Naive thymus-derived CD4-positive, alpha-beta T cell (primary cell): ENCODE results near the gene MDN1. TPM values are rescaled to one million over a fixed set of nuclear protein-coding genes. Genes with fewer than 3 reads are reported as not detected.
"Not testable (repeated sequence)": the region's sequence is repeated elsewhere in the genome, so short reads cannot be mapped to it uniquely, and the experiment has no call there.

Source experiments
- ATAC-seq: fragments of 150-1000 bp; cut with Tn5 transposase; 2 replicates; pipeline ENCODE4 v1.10.0; 2021; ENCODE audit warnings: mild to moderate bottlenecking, moderate library complexity
- CTCF ChIA-PET: fragments of 350-600 bp; sonication (Branson Sonifier 250); formaldehyde crosslinking; loops from one replicate; lab custom pipeline; 2021; ENCODE audit warnings: antibody characterized with exemption; lab: Charles Lee
- POLR2A ChIA-PET: fragments of 350-600 bp; sonication (Branson Sonifier 250); formaldehyde crosslinking; loops from one replicate; lab custom pipeline; 2021; ENCODE audit warnings: antibody characterized with exemption, inconsistent platforms; lab: Charles Lee
- DNase-seq, 9 donors: peaks; one replicate each; pipeline versions ENCODE4 v3.0.0 to v3.0.0-alpha.2; 2020 to 2022; ENCODE audit warnings: mixed read lengths in 1 of 9
- H3K27ac ChIP-seq: one replicate; pipeline ENCODE4 v1.7.0; 2013; ENCODE audit warnings: mild to moderate bottlenecking, low read depth, low read length, moderate library complexity
- H3K27me3 ChIP-seq, 2 donors: one replicate each; pipeline ENCODE4 v1.7.0; 2013; ENCODE audit warnings: low read length in 2 of 2, mild to moderate bottlenecking in 2 of 2, moderate library complexity in 2 of 2; ENCODE audit not compliant: control insufficient read depth in 2 of 2, insufficient read depth in 2 of 2
- H3K36me3 ChIP-seq, 3 experiments: 1 replicate in 2 of 3; 2 replicates in 1 of 3; pipeline ENCODE4 v1.7.0; 2013; ENCODE audit warnings: low read length in 3 of 3, mild to moderate bottlenecking in 3 of 3, moderate library complexity in 1 of 3; ENCODE audit not compliant: insufficient read depth in 3 of 3, control insufficient read depth in 2 of 3
- H3K4me1 ChIP-seq, 2 donors: one replicate each; pipeline ENCODE4 v1.7.0; 2013; ENCODE audit warnings: low read length in 2 of 2, mild to moderate bottlenecking in 2 of 2, moderate library complexity in 1 of 2; ENCODE audit not compliant: control insufficient read depth in 2 of 2, insufficient read depth in 2 of 2
- H3K4me3 ChIP-seq: 2 replicates; pipeline ENCODE4 v1.7.0; 2013; ENCODE audit warnings: mild to moderate bottlenecking, low read length
- H3K9me3 ChIP-seq, 3 experiments: 1 replicate in 2 of 3; 2 replicates in 1 of 3; pipeline ENCODE4 v1.7.0; 2013; ENCODE audit warnings: low read length in 3 of 3; ENCODE audit not compliant: control insufficient read depth in 2 of 3
- H3K27ac Mint-ChIP-seq, 9 donors: one replicate each; pipeline ENCODE4 v1.8.0; 2020 to 2022; ENCODE audit warnings: mixed read lengths in 9 of 9, mild to moderate bottlenecking in 8 of 9, moderate library complexity in 5 of 9, inconsistent platforms in 2 of 9
- H3K27me3 Mint-ChIP-seq, 5 donors: one replicate each; pipeline ENCODE4 v1.8.0; 2021 to 2022; ENCODE audit warnings: mixed read lengths in 5 of 5, mild to moderate bottlenecking in 1 of 5
- H3K36me3 Mint-ChIP-seq, 5 donors: one replicate each; pipeline ENCODE4 v1.8.0; 2020 to 2022; ENCODE audit warnings: mixed read lengths in 5 of 5, mild to moderate bottlenecking in 3 of 5, inconsistent platforms in 1 of 5
- H3K4me1 Mint-ChIP-seq, 7 donors: one replicate each; pipeline ENCODE4 v1.8.0; 2020 to 2022; ENCODE audit warnings: mixed read lengths in 7 of 7, mild to moderate bottlenecking in 3 of 7, inconsistent platforms in 1 of 7
- H3K4me3 Mint-ChIP-seq, 10 donors: one replicate each; pipeline ENCODE4 v1.8.0; 2020 to 2022; ENCODE audit warnings: mild to moderate bottlenecking in 10 of 10, mixed read lengths in 10 of 10, moderate library complexity in 6 of 10, inconsistent platforms in 2 of 10
- H3K9me3 Mint-ChIP-seq, 11 donors: one replicate each; pipeline ENCODE4 v1.8.0; 2020 to 2022; ENCODE audit warnings: mixed read lengths in 11 of 11, mild to moderate bottlenecking in 4 of 11, inconsistent platforms in 1 of 11, moderate library complexity in 1 of 11
- intact Hi-C, 2 donors: fragments of 100-400 bp; cut with micrococcal nuclease; formaldehyde crosslinking; loops; one replicate each; pipeline ENCODE4 v1.15.1; 2023
- polyA plus RNA-seq, 2 donors: library from polyadenylated mRNA; unstranded; fragments of 300-500 nt; fragmentation: Illumina TruSeq; gene quantifications; one replicate each; pipeline ENCODE4 v1.2.3, GENCODE V29; 2021
- total RNA-seq, 6 experiments: library from RNA in 5 of 6; stranded (reverse) in 5 of 6; gene quantifications; 1 replicate in 5 of 6; 2 replicates in 1 of 6; pipeline ENCODE4 v1.2.3 and lab custom pipeline; 2021 to 2026

MDN1 gene
- total and polyA plus RNA-seq, 7 experiments from 2014 or later: 8.2 to 66.1 (median 62.7) TPM

GRCh38 chr6:89642956-89643355, 176.6 kb downstream of the MDN1 start:
- Histone ChIP-seq H3K27me3 (no peaks in the 10 kb centered on the region), H3K4me1 (peaks cover 4 to 10% of the 10 kb centered on the region in 2 donors), H3K27ac (no peak overlapping the region), H3K36me3 (peaks cover 0 to 52% (median 22%) of the 10 kb centered on the region in 3 experiments), H3K9me3 (no peaks in the 10 kb centered on the region), H3K4me3 (no peak overlapping the region)
- ChIA-PET POLR2A (no interaction called here), CTCF (no interaction called here)
- peaks cover 0 to 3% (median 0%) of the 10 kb centered on the region in 5 donors for H3K27me3 Mint-ChIP-seq
- peaks cover 10 to 40% (median 18%) of the 10 kb centered on the region in 5 donors for H3K36me3 Mint-ChIP-seq
- no peak for ATAC-seq
- no peaks in the 10 kb centered on the region for H3K9me3 Mint-ChIP-seq
- H3K4me3 Mint-ChIP-seq: no peak overlapping the region
- no peak for DNase-seq
- H3K4me1 Mint-ChIP-seq: peaks cover 3 to 20% (median 17%) of the 10 kb centered on the region in 7 donors
- intact Hi-C loops: no loop called here
- H3K27ac Mint-ChIP-seq: peak overlapping the region in 1 of 9 donors; percentile 23

- H3K4me3 Mint-ChIP-seq, POLR2A ChIA-PET, H3K27me3 Mint-ChIP-seq, H3K4me3 ChIP-seq, H3K9me3 Mint-ChIP-seq, intact Hi-C loops, H3K27ac ChIP-seq, DNase-seq, H3K9me3 ChIP-seq, ATAC-seq, H3K27me3 ChIP-seq, CTCF ChIA-PET: not testable (repeated sequence)
- Mint-ChIP-seq H3K27ac (peak overlapping the region in 3 of 9 donors; percentile 51 to 73 (median 66)), H3K4me1 (peaks cover 3 to 31% (median 22%) of the 10 kb centered on the region in 7 donors), H3K36me3 (peaks cover 3 to 37% (median 11%) of the 10 kb centered on the region in 5 donors)
- Histone ChIP-seq H3K36me3 (peaks cover 6 to 42% (median 18%) of the 10 kb centered on the region in 3 experiments), H3K4me1 (peaks cover 9 to 15% of the 10 kb centered on the region in 2 donors)
Measured at GRCh38 chr6:89641581-89641980, 178.0 kb downstream of the MDN1 start.

- Mint-ChIP-seq H3K27ac (peak overlapping the region in 5 of 9 donors; percentile 1 to 73 (median 46)), H3K36me3 (peaks cover 6 to 43% (median 17%) of the 10 kb centered on the region in 5 donors), H3K4me3 (no peak overlapping the region), H3K4me1 (peaks cover 4 to 37% (median 25%) of the 10 kb centered on the region in 7 donors), H3K27me3 (peaks cover 0 to 3% (median 0%) of the 10 kb centered on the region in 5 donors), H3K9me3 (peaks cover 0 to 2% (median 0%) of the 10 kb centered on the region in 11 donors)
- ChIA-PET POLR2A (interaction anchor here (0.7 kb wide), 2 partner anchors 10 to 32 kb away, joined by 3 read pairs; no protein-coding TSS in a partner anchor), CTCF (no interaction called here)
- H3K4me3 ChIP-seq: no peak overlapping the region
- no peaks in the 10 kb centered on the region for H3K9me3 ChIP-seq
- DNase-seq: no peak
- ATAC-seq: no peak
- no peak overlapping the region for H3K27ac ChIP-seq
- H3K27me3 ChIP-seq: no peaks in the 10 kb centered on the region
- intact Hi-C loops: no loop called here
- H3K4me1 ChIP-seq: peaks cover 9 to 15% of the 10 kb centered on the region in 2 donors
- H3K36me3 ChIP-seq: peaks cover 7 to 42% (median 21%) of the 10 kb centered on the region in 3 experiments
Measured at GRCh38 chr6:89640804-89641203, 178.8 kb downstream of the MDN1 start.

GRCh38 chr6:89638320-89639195, 181.0 kb downstream of the MDN1 start, which contains the start of gene LYRM2:
TSS of gene LYRM2 (minus strand) at chr6:89638747. CDS start at chr6:89638716, 31 bp downstream.
- H3K9me3 ChIP-seq: no peaks in the 10 kb centered on the region
- peaks cover 0 to 3% (median 0%) of the 10 kb centered on the region in 5 donors for H3K27me3 Mint-ChIP-seq
- peak; percentile 97 for ATAC-seq
- peak within 1 kb of the TSS; percentile 91 for H3K27ac ChIP-seq
- peak within 1 kb of the TSS; percentile 90 to 98 (median 94) for H3K4me3 Mint-ChIP-seq
- ChIA-PET POLR2A (interaction anchor here (0.7 to 1.6 kb wide), 15 partner anchors 9 to 969 kb away, joined by 3 to 5 read pairs (median 3); partner anchors contain the start of genes CASP8AP2, PNRC1 and RNGTT), CTCF (interaction anchor here (0.5 to 1.1 kb wide), 3 partner anchors 14 to 966 kb away, joined by 3 to 4 read pairs (median 3); no protein-coding TSS in a partner anchor)
- peaks cover 6 to 45% (median 27%) of the 10 kb centered on the region in 7 donors for H3K4me1 Mint-ChIP-seq
- intact Hi-C loops: loop anchor here (1.0 to 5.0 kb wide), 15 partner anchors 28 to 1936 kb away; partner anchors contain the start of genes ANKRD6 (in 2 of the 2), CASP8AP2 (in 2 of the 2), MAP3K7 (in 2 of the 2) and MDN1 (in 2 of the 2)
- peaks cover 6 to 40% (median 26%) of the 10 kb centered on the region in 5 donors for H3K36me3 Mint-ChIP-seq
- H3K9me3 Mint-ChIP-seq: peaks cover 0 to 4% (median 0%) of the 10 kb centered on the region in 11 donors
- peaks cover 7 to 24% (median 7%) of the 10 kb centered on the region in 3 experiments for H3K36me3 ChIP-seq
- H3K27me3 ChIP-seq: no peaks in the 10 kb centered on the region
- peak; percentile 85 to 93 (median 91) for DNase-seq
- peak within 1 kb of the TSS; percentile 99 for H3K4me3 ChIP-seq
- H3K4me1 ChIP-seq: peaks cover 9 to 15% of the 10 kb centered on the region in 2 donors
- peak within 1 kb of the TSS; percentile 96 to 99 (median 99) for H3K27ac Mint-ChIP-seq

GRCh38 chr6:89637960-89638319, 181.7 kb downstream of the MDN1 start:
- Histone ChIP-seq H3K36me3 (peaks cover 5 to 18% (median 7%) of the 10 kb centered on the region in 3 experiments), H3K4me1 (peaks cover 9 to 15% of the 10 kb centered on the region in 2 donors), H3K27ac (peak overlapping the region; percentile 91), H3K9me3 (no peaks in the 10 kb centered on the region), H3K4me3 (peak overlapping the region; percentile 99), H3K27me3 (no peaks in the 10 kb centered on the region)
- POLR2A ChIA-PET: interaction anchor here (0.5 to 1.6 kb wide), 16 partner anchors 9 to 969 kb away, joined by 3 to 5 read pairs (median 3); partner anchors contain the start of genes CASP8AP2, PNRC1 and RNGTT
- intact Hi-C loops: loop anchor here (1.0 to 5.0 kb wide), 15 partner anchors 28 to 1936 kb away; partner anchors contain the start of genes ANKRD6 (in 2 of the 2), CASP8AP2 (in 2 of the 2), MAP3K7 (in 2 of the 2) and MDN1 (in 2 of the 2)
- Mint-ChIP-seq H3K4me1 (peaks cover 6 to 48% (median 27%) of the 10 kb centered on the region in 7 donors), H3K4me3 (peak overlapping the region; percentile 90 to 98 (median 94)), H3K9me3 (peaks cover 0 to 4% (median 0%) of the 10 kb centered on the region in 11 donors), H3K27me3 (peaks cover 0 to 3% (median 0%) of the 10 kb centered on the region in 5 donors), H3K27ac (peak overlapping the region; percentile 96 to 99 (median 99)), H3K36me3 (peaks cover 6 to 38% (median 26%) of the 10 kb centered on the region in 5 donors)
- DNase-seq (no peak), ATAC-seq (peak; percentile 1)
- CTCF ChIA-PET: interaction anchor here (0.5 to 1.2 kb wide), 3 partner anchors 15 to 204 kb away, joined by 3 to 5 read pairs (median 4); no protein-coding TSS in a partner anchor

GRCh38 chr6:89636412-89636811, 183.2 kb downstream of the MDN1 start:
- peaks cover 5 to 18% (median 7%) of the 10 kb centered on the region in 3 experiments for H3K36me3 ChIP-seq
- Mint-ChIP-seq H3K36me3 (peaks cover 6 to 34% (median 24%) of the 10 kb centered on the region in 5 donors), H3K4me3 (peak overlapping the region in 2 of 10 donors; percentile 38 to 56), H3K27ac (peak overlapping the region in 2 of 9 donors; percentile 18 to 30), H3K4me1 (peaks cover 6 to 51% (median 27%) of the 10 kb centered on the region in 7 donors)
- H3K27me3 ChIP-seq, H3K9me3 Mint-ChIP-seq, ATAC-seq, H3K4me3 ChIP-seq, H3K27me3 Mint-ChIP-seq, H3K9me3 ChIP-seq, CTCF ChIA-PET, DNase-seq, H3K27ac ChIP-seq: not testable (repeated sequence)
- POLR2A ChIA-PET: interaction anchor here (0.6 to 1.3 kb wide), 3 partner anchors 17 to 223 kb away, joined by 3 to 5 read pairs (median 3); no protein-coding TSS in a partner anchor
- intact Hi-C loops: loop anchor here in 1 of 2 donors (5.0 kb wide), 2 partner anchors 164 to 841 kb away; no protein-coding TSS in a partner anchor
- peaks cover 9 to 15% of the 10 kb centered on the region in 2 donors for H3K4me1 ChIP-seq
